IMR-90 (cell line): Measurements from ENCODE around the gene CERKL. TPM values are rescaled to one million over a fixed set of nuclear protein-coding genes. Genes with fewer than 3 reads are reported as not detected.

Experiments used
- ATAC-seq: fragments of 200-7000 bp; cut with Tn5 transposase; 2 replicates; pipeline ENCODE4 v1.9.1; 2020; ENCODE audit warnings: low read depth, mild to moderate bottlenecking, moderate library complexity
- BruUV-seq: library from RNA; stranded (reverse); fragments of 400-500 nt; replicated peaks from 2 replicates; lab custom pipeline; 2021; lab: Mats Ljungman, UMichigan
- CTCF ChIA-PET: fragments of 300-600 bp; formaldehyde crosslinking; extraction: SDS; loops from one replicate; lab custom pipeline; 2021; ENCODE audit warnings: antibody characterized with exemption; lab: Yijun Ruan, JAX
- POLR2A ChIA-PET: fragments of 300-600 bp; sonication (Branson Sonifier 250); formaldehyde crosslinking; loops from one replicate; lab custom pipeline; 2022; ENCODE audit warnings: antibody characterized with exemption; ENCODE audit not compliant: unreplicated experiment; lab: Charles Lee
- DNase-seq: peaks from one replicate; pipeline ENCODE4 v3.0.0; 2013
- H2AFZ ChIP-seq: replicated peaks from 2 replicates; pipeline ENCODE3; 2013; ENCODE audit warnings: low read length, mild to moderate bottlenecking; ENCODE audit not compliant: poor library complexity
- H2AK5ac ChIP-seq: 2 replicates; pipeline ENCODE4 v1.6.1; 2013; ENCODE audit warnings: low read depth, low read length, inconsistent platforms
- H2AK9ac ChIP-seq: replicated peaks from 2 replicates; pipeline ENCODE3; 2013; ENCODE audit warnings: mild to moderate bottlenecking, low read depth, low read length, moderate library complexity; ENCODE audit not compliant: poor library complexity
- H2BK120ac ChIP-seq: 2 replicates; pipeline ENCODE4 v1.6.1; 2013; ENCODE audit warnings: low read depth, low read length, inconsistent platforms
- H2BK15ac ChIP-seq: 3 replicates; pipeline ENCODE4 v1.6.1; 2013; ENCODE audit warnings: low read depth, low read length, inconsistent platforms
- H2BK20ac ChIP-seq: 2 replicates; pipeline ENCODE4 v1.6.1; 2013; ENCODE audit warnings: low read depth, mild to moderate bottlenecking, inconsistent platforms, low read length, moderate library complexity
- H2BK5ac ChIP-seq: 2 replicates; pipeline ENCODE4 v1.6.1; 2013; ENCODE audit warnings: mild to moderate bottlenecking, low read depth, low read length, inconsistent platforms; ENCODE audit not compliant: poor library complexity, severe bottlenecking
- H3K14ac ChIP-seq: replicated peaks from 2 replicates; pipeline ENCODE4 v1.6.1; 2013; ENCODE audit warnings: low read depth, low read length, inconsistent platforms
- H3K18ac ChIP-seq: 2 replicates; pipeline ENCODE4 v1.6.1; 2013; ENCODE audit warnings: low read depth, low read length, control low read depth
- H3K23ac ChIP-seq: 2 replicates; pipeline ENCODE4 v1.6.1; 2013; ENCODE audit warnings: low read depth, low read length, inconsistent platforms
- H3K27ac ChIP-seq: 2 replicates; pipeline ENCODE4 v1.5.1; 2013; ENCODE audit warnings: mild to moderate bottlenecking, control low read depth, low read length; ENCODE audit not compliant: insufficient read depth
- H3K27me3 ChIP-seq: 2 replicates; pipeline ENCODE4 v1.6.1; 2013; ENCODE audit warnings: low read length; ENCODE audit not compliant: control insufficient read depth, insufficient read depth
- H3K36me3 ChIP-seq: 2 replicates; pipeline ENCODE4 v1.6.1; 2013; ENCODE audit warnings: low read length, mixed read lengths; ENCODE audit not compliant: control insufficient read depth, insufficient read depth
- H3K4ac ChIP-seq: 2 replicates; pipeline ENCODE4 v1.6.1; 2013; ENCODE audit warnings: low read depth, low read length, inconsistent platforms
- H3K4me1 ChIP-seq: 2 replicates; pipeline ENCODE4 v1.6.1; 2013; ENCODE audit warnings: low read length, mixed read lengths; ENCODE audit not compliant: control insufficient read depth, insufficient read depth
- H3K4me2 ChIP-seq: 2 replicates; pipeline ENCODE4 v1.6.1; 2013; ENCODE audit warnings: low read depth, mild to moderate bottlenecking, control low read depth, low read length, moderate library complexity
- H3K4me3 ChIP-seq: 2 replicates; pipeline ENCODE4 v1.5.1; 2013; ENCODE audit warnings: low read depth, mild to moderate bottlenecking, control low read depth, low read length, moderate library complexity; ENCODE audit not compliant: insufficient read depth
- H3K56ac ChIP-seq: 2 replicates; pipeline ENCODE4 v1.6.1; 2013; ENCODE audit warnings: low read length, inconsistent platforms; ENCODE audit not compliant: insufficient read depth; ENCODE audit errors: extremely low read depth
- H3K79me1 ChIP-seq, 2 experiments: 2 replicates each; pipeline ENCODE4 v1.6.1; 2013; ENCODE audit warnings: low read length in 2 of 2, inconsistent platforms in 1 of 2, low read depth in 1 of 2
- H3K9ac ChIP-seq: 2 replicates; pipeline ENCODE4 v1.6.1; 2013; ENCODE audit warnings: low read depth, low read length, control low read depth
- H3K9me1 ChIP-seq: 2 replicates; pipeline ENCODE4 v1.6.1; 2013; ENCODE audit warnings: low read length, inconsistent platforms; ENCODE audit not compliant: insufficient read depth
- H3K9me3 ChIP-seq: 2 replicates; pipeline ENCODE4 v1.6.1; 2013; ENCODE audit warnings: low read length; ENCODE audit not compliant: control insufficient read depth, insufficient read depth
- H4K20me1 ChIP-seq: 2 replicates; pipeline ENCODE4 v1.6.1; 2013; ENCODE audit warnings: low read length, inconsistent platforms; ENCODE audit not compliant: insufficient read depth
- H4K5ac ChIP-seq: 2 replicates; pipeline ENCODE4 v1.6.1; 2013; ENCODE audit warnings: mild to moderate bottlenecking, low read depth, low read length, control low read depth
- H4K8ac ChIP-seq, 2 experiments: 2 replicates each; pipeline ENCODE4 v1.6.1; 2013; ENCODE audit warnings: low read depth in 2 of 2, low read length in 2 of 2, control low read depth in 1 of 2, inconsistent platforms in 1 of 2
- H4K91ac ChIP-seq: 2 replicates; pipeline ENCODE4 v1.6.1; 2013; ENCODE audit warnings: low read depth, low read length, inconsistent platforms; ENCODE audit not compliant: insufficient read depth
- BHLHE40 ChIP-seq: fragments of 150-350 bp; IDR thresholded peaks from 2 replicates; pipeline ENCODE4 v1.6.1; 2016; ENCODE audit warnings: mild to moderate bottlenecking, low read depth, low read length
- FOS ChIP-seq: fragments of 150-350 bp; IDR thresholded peaks from 2 replicates; pipeline ENCODE4 v1.6.1; 2016; ENCODE audit warnings: low read depth, low read length
- MAFK ChIP-seq: IDR thresholded peaks from 2 replicates; pipeline ENCODE4 v1.6.1; 2012; ENCODE audit warnings: low read depth, low read length, improper control_type of control experiment
- MAZ ChIP-seq: IDR thresholded peaks from 2 replicates; pipeline ENCODE4 v1.6.1; 2012; ENCODE audit warnings: low read depth, mild to moderate bottlenecking, low read length, improper control_type of control experiment, moderate library complexity, borderline replicate concordance
- MXI1 ChIP-seq: IDR thresholded peaks from 2 replicates; pipeline ENCODE4 v1.6.1; 2012; ENCODE audit warnings: low read depth, mild to moderate bottlenecking, low read length, moderate library complexity, borderline replicate concordance
- NFE2L2 ChIP-seq: fragments of 150-350 bp; IDR thresholded peaks from 2 replicates; pipeline ENCODE4 v1.6.1; 2016; ENCODE audit warnings: low read depth, mild to moderate bottlenecking, low read length
- RAD21 ChIP-seq: IDR thresholded peaks from 2 replicates; pipeline ENCODE4 v1.6.1; 2012; ENCODE audit warnings: low read length, improper control_type of control experiment
- RCOR1 ChIP-seq: IDR thresholded peaks from 2 replicates; pipeline ENCODE4 v1.6.1; 2012; ENCODE audit warnings: mild to moderate bottlenecking, low read length, improper control_type of control experiment; ENCODE audit not compliant: insufficient replicate concordance
- WGBS, 2 experiments: methylation state at CpG; one replicate each; pipeline versions ENCODE4 v1.1.5 to v1.1.7; 2013; ENCODE audit warnings: missing lambda C conversion rate in 2 of 2; ENCODE audit not compliant: insufficient read length in 1 of 2; ENCODE audit errors: extremely low coverage in 2 of 2; 5-methylcytosine and 5-hydroxymethylcytosine counted together
- dilution Hi-C: fragments of 300-500 bp; cut with HindIII; formaldehyde crosslinking; loops from one replicate; pipeline ENCODE4 v1.14.3; 2018; ENCODE audit warnings: low sequenced_read_pairs; ENCODE audit not compliant: unreplicated experiment
- in situ Hi-C: fragments of 300-500 bp; cut with MboI; formaldehyde crosslinking; loops from 3 replicates; pipeline ENCODE4 v1.14.3; 2019; ENCODE audit warnings: low sequenced_read_pairs, inconsistent platforms, mixed read lengths
- intact Hi-C: fragments of 100-400 bp; cut with micrococcal nuclease; formaldehyde crosslinking; loops from 2 replicates; pipeline ENCODE4 v1.10.0; 2022
- polyA plus RNA-seq, 3 experiments: library from polyadenylated mRNA; depleted of rRNA; stranded (reverse); fragments of >200 nt; gene quantifications; 2 replicates each; pipeline ENCODE4 v1.2.3, GENCODE V29; 2012; ENCODE audit warnings: low replicate concordance in 1 of 3
- total RNA-seq: library from RNA; depleted of rRNA; stranded (reverse); fragments of >200 nt; gene quantifications from 2 replicates; pipeline ENCODE4 v1.2.3, GENCODE V29; 2012

CERKL gene
- total and polyA plus RNA-seq, 2 of the 4 experiments (the other 2 are of a cell fraction) = under 0.01 TPM; not detected in 1

DNA sequence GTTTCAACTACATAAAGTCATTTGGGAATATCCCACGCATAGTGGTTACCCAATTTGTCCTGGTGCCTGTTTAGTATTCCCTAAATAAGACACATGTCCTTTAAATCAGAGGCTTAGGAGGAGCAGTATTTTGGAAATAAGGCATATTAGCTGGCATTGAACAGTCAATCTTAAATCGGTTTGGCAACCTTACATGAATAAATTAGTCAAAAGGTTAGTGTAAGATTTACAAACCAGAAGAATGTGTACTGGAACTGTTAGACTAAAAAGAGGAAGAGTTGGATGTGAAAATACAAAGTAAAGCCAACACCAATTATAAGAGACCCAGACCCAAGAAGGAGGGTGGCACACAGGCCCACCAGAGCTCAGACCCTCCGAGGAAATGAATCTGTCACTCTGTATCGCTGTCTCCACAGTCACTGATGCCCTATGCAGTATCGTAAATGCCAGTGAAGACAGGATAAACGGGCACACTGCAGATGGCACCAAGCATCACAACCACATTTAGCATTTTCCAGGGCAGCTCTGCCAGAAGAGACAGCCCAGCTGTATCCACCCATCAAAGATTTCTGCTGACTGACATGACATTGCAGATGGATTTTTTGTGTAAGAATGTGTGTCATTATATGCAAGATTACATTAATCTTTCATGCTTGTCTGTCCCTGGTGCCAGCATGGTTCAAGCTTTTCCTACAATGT, 90.4 kb downstream of the CERKL start:
- no peaks in the 10 kb centered on the region for H4K20me1 ChIP-seq
- ChIA-PET CTCF (interaction anchor here (1.0 to 1.3 kb wide), 2 partner anchors 21 to 559 kb away, joined by 3 to 4 read pairs; no protein-coding TSS in a partner anchor), POLR2A (no interaction called here)
- H3K9ac ChIP-seq = no peak overlapping the region
- H3K27me3 ChIP-seq = no peaks in the 10 kb centered on the region; the same call in 1 of the 2 replicates
- no peak overlapping the region for H3K23ac ChIP-seq
- H3K9me3 ChIP-seq = no peaks in the 10 kb centered on the region
- no peak overlapping the region for H4K5ac ChIP-seq
- no peaks in the 10 kb centered on the region for H3K9me1 ChIP-seq
- H3K4ac ChIP-seq = no peak overlapping the region
- no peak overlapping the region for H2BK20ac ChIP-seq
- no peak overlapping the region for H2AFZ ChIP-seq
- in situ Hi-C loops (no loop called here), dilution Hi-C loops (no loop called here), intact Hi-C loops (no loop called here)
- no peak overlapping the region for H3K27ac ChIP-seq
- ATAC-seq = no peak
- no peak overlapping the region for H2BK120ac ChIP-seq
- H3K14ac ChIP-seq = no peak overlapping the region
- no CpG with 5 or more reads among the region's 6 CpGs for WGBS, 2 experiments
- H3K4me1 ChIP-seq = no peaks in the 10 kb centered on the region
- H3K4me3 ChIP-seq = no peak overlapping the region
- H3K18ac ChIP-seq = no peak overlapping the region
- H4K8ac ChIP-seq = no peak overlapping the region
- no peak overlapping the region for H2BK5ac ChIP-seq
- H3K79me1 ChIP-seq = no peaks in the 10 kb centered on the region
- H2BK15ac ChIP-seq = no peak overlapping the region
- H3K36me3 ChIP-seq = no peaks in the 10 kb centered on the region
- no peak for DNase-seq
- no peak overlapping the region for H3K4me2 ChIP-seq
- no peak overlapping the region for H3K56ac ChIP-seq
- TF ChIP-seq FOS (no peak), BHLHE40 (no peak), MAFK (no peak), RCOR1 (no peak), MAZ (no peak), MXI1 (no peak), NFE2L2 (no peak), RAD21 (no peak)
- no TSS peak for BruUV-seq
- H4K91ac ChIP-seq = no peak overlapping the region
- no peak overlapping the region for H2AK9ac ChIP-seq
- H2AK5ac ChIP-seq = no peak overlapping the region
